GM18505 (cell line): ENCODE results near the gene PRKCE.
"Not testable (repeated sequence)": the region's sequence is repeated elsewhere in the genome, so short reads cannot be mapped to it uniquely, and the experiment has no call there.

ENCODE experiments used
- ATAC-seq: cut with Tn5 transposase; IDR thresholded peaks from one replicate; pipeline ENCODE4 v1.9.1; 2021; ENCODE audit not compliant: unreplicated experiment
- POLR2A ChIP-seq: IDR thresholded peaks from 4 replicates; pipeline ENCODE4 v1.6.1; 2011; ENCODE audit warnings: borderline replicate concordance; ENCODE audit not compliant: insufficient read depth, insufficient read length; ENCODE audit errors: extremely low read depth

PRKCE gene

DNA sequence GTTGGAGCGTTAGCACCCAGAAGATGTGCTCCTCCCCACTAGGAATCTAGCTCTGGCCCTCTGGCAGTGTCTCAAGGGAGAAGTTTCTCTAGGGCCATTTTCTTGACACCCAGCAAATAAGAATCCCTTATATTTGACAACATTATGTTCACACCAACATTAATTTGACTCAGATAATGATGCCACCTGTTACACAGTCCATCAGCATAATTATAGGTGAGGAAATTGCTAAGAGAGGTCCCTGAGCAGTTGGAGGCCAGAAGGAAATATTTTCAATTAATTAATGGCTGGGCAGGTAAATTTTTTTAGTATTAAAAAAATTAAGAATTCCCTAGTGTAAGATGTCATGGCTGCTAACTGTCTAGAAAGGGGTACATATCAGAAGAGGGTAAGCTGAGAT is 36.5 kb downstream of the PRKCE start:
- TF ChIP-seq POLR2A, result no peak
- ATAC-seq, result no peak

GRCh38 chr2:45688479-45689298 is 37.2 kb downstream of the PRKCE start:
- no peak for TF ChIP-seq POLR2A
- ATAC-seq, result no peak

GRCh38 chr2:45690231-45690630 is 38.8 kb downstream of the PRKCE start:
- ATAC-seq, result no peak
- TF ChIP-seq POLR2A, result no peak

GRCh38 chr2:45691171-45691999 is 39.9 kb downstream of the PRKCE start:
- ATAC-seq, result peak; percentile 47
- no peak for TF ChIP-seq POLR2A

DNA sequence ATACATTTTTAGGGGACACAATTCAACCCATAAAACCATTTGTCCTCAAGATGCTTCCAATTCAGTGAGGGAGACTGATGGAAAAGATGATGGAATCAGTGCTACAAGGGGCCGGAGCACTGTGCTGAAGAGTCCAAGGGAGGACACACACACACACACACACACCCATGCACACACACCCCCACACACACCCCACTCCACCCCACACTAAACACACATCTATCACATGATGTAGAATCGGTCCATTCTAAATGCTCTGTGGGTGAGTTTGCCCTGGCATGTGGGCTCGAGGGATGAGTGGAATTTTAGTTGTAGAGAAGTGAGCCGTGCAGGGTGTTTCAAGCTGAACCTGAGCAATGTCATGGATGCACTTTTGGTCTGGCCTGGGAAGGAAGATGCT is 41.1 kb downstream of the PRKCE start:
- no peak for TF ChIP-seq POLR2A
- ATAC-seq, result no peak

GRCh38 chr2:45695480-45696007 is 44.1 kb downstream of the PRKCE start:
- not testable (repeated sequence) for ATAC-seq

DNA sequence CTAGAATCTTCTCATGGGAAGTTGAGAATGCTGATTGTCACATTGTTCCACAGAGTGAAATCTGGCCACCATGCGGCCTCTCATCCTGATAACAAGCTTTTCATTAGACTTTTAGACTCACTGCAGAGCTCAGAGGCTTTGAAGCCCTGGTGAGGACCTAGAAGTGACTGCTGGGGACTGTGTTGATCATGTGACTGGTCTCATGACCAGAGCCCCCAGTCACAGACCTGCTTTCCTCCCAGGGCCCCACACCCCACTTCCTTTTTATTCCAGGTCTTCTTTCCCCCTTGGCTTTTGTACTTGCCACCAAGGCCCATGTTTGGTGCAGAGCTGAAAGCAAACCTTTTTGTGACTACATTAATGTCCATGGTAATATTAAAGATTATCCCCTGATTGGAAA is 45.2 kb downstream of the PRKCE start:
- ATAC-seq, result no peak
- no peak for TF ChIP-seq POLR2A

DNA sequence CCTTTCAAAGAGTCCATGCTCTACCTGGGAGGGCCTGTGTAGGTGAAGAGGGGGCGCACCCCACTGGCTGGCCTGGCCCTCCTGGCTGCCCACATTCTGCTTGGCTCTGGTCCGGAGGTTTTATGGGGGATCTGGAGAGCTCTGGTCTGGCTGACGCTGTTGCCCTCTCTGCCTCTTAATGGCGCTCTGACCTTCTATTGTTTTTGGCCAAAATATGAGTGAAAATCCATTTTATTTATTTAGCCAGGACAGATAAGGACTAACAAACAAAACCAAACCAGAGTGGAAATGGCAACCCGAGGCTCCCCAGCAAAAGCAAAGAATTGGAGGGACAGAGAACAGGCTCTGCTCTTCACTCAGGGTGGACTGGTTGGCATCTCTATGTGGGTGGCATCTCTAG is 45.7 kb downstream of the PRKCE start:
- no peak for ATAC-seq

DNA sequence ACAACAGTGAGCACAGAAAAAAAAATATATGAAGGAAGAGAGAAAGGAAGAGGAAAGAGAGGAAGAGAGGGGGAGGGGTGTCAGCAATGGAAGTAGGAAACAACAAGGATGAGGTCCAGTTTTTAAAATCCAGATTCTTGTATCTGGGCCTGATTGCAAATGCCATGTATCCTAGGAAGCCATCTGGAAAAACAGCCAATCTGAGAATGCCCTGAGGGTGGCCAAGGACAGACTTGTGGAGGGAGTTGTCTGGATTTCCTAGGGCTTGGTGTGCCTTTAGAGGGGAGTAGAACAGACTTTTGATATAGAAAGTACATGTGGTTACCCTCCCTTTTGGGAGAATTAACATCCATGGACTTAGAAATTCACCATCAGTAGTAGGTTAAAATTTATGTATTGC is 47.1 kb downstream of the PRKCE start:
- TF ChIP-seq POLR2A, result no peak
- no peak for ATAC-seq

More for the DNA sequence above, 45.7 kb downstream of the PRKCE start:
- no peak for TF ChIP-seq POLR2A

DNA sequence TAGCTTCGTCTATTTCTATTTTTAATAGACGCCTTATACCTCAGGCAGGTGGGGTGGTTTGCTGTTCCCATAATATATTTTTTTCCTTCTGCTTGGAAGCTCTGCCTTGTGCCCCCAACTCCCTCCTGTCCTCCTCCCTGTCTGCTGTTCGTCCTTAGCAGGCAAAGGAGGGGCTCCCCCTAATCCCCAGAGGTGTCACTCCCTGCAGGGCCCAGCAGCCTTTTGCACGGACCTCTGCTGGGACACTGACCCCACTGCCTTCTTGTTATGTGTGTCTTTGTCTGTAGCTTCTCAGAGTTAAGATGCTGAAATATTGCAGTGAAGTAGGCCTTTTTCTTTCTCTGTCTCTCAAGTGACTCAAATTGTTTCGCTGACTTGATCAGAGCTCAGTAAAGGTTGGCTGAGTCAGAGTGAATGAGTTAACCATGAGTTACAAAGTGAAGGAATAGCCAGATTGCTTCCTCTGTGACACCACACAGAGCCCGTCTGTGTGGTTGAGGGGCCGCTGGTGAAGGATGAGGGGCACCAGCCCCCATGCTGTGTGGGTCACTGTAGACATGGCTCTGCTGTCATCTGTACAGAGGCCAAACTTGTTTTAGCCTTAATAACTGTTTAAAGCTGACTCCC is 47.7 kb downstream of the PRKCE start:
- peak; percentile 64 for ATAC-seq
- no peak for TF ChIP-seq POLR2A

DNA sequence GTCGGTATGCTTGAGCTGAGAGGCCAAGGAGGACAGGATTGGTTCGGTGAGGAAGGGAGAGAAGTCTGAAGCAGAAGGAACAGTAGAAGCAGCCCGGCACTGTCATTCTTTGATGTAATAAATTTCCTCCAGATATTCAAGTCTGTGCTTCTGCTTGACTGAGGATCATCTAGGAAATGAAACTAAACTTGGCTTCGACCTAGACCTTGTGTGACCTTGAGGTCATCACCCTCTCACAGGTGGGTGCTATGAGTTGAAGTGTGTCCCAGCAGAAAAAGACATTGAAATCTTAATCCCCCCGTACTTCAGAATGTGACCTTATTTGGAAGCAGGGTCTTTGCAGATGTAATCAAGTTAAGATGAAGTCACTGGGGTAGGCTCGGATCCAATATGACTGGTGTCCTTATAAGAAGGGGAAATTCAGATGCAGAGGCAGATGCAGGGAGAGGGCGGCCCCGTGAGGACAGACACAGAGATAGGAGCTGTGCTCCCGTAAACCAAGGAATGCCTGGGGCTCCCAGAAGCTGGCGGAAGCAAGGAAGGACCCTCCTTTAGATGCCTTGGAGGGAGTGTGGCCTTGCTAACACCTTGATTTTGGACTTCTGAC is 49.0 kb downstream of the PRKCE start:
- no peak for ATAC-seq
- no peak for TF ChIP-seq POLR2A

- TF ChIP-seq POLR2A, result no peak
- ATAC-seq, result no peak
These were observed 53.8 kb downstream of the PRKCE start for GRCh38 chr2:45705233-45705632.

DNA sequence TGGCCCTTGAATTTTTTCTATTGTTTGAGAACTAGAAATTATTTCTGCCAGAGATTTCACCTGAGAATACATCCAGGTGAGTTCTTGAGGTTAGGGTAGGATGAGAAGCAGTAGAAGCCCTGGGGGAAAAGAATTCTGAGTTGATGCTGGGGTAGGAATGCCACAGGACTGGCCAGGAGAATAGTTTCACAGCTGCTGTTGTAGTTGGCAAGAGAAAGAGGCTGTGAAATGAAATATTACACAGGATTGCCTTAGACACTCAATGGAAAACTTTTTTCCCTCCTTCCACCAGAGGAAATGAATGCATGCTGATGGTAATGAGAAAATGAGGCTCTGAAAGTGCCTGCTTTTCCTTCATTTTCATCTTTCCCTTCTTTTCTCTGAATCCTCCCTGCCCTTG is 54.6 kb downstream of the PRKCE start:
- TF ChIP-seq POLR2A, result no peak
- ATAC-seq, result no peak
